ENCODE data around the gene SUSD1.

The SUSD1 gene

GRCh38 chr9:112065806-112066606 is 109.1 kb downstream of the SUSD1 start:
- DNase-seq (ENCODE audit: low read depth in 2 of 2), result no peak

- no peak for DNase-seq (ENCODE audit: low read depth in 2 of 2)
Observed at GRCh38 chr9:112064871-112065270, 110.2 kb downstream of the SUSD1 start.

GRCh38 chr9:112063586-112063985 is 111.5 kb downstream of the SUSD1 start:
- DNase-seq (ENCODE audit: low read depth in 2 of 2), result no peak

- no peak for DNase-seq (ENCODE audit: low read depth in 2 of 2)
Observed at GRCh38 chr9:112063151-112063550, 111.9 kb downstream of the SUSD1 start.

- peak in 1 of 2 donors; percentile 13 for DNase-seq (ENCODE audit: low read depth in 2 of 2)
Observed at GRCh38 chr9:112061152-112061740, 113.9 kb downstream of the SUSD1 start.

GRCh38 chr9:112059966-112060320 is 115.2 kb downstream of the SUSD1 start:
- DNase-seq (ENCODE audit: low read depth in 2 of 2), result no peak

- DNase-seq (ENCODE audit: low read depth in 2 of 2), result no peak
Observed at GRCh38 chr9:112059145-112059965, 115.7 kb downstream of the SUSD1 start.

GRCh38 chr9:112056996-112057395 is 118.1 kb downstream of the SUSD1 start:
- DNase-seq (ENCODE audit: low read depth in 2 of 2), result no peak

GRCh38 chr9:112054916-112055315 is 120.2 kb downstream of the SUSD1 start:
- no peak for DNase-seq (ENCODE audit: low read depth in 2 of 2)

- no peak for DNase-seq (ENCODE audit: low read depth in 2 of 2)
Observed at GRCh38 chr9:112051812-112052211, 123.3 kb downstream of the SUSD1 start.

- DNase-seq (ENCODE audit: low read depth in 2 of 2), result no peak
Observed at GRCh38 chr9:112050544-112051475, 124.3 kb downstream of the SUSD1 start.

- DNase-seq (ENCODE audit: low read depth in 2 of 2), result no peak
Observed at GRCh38 chr9:112049811-112050516, 125.1 kb downstream of the SUSD1 start.

GRCh38 chr9:112048924-112049691 is 126.0 kb downstream of the SUSD1 start:
- DNase-seq (ENCODE audit: low read depth in 2 of 2), result no peak

GRCh38 chr9:112047538-112048066 is 127.5 kb downstream of the SUSD1 start:
- DNase-seq (ENCODE audit: low read depth in 2 of 2), result no peak

GRCh38 chr9:112046181-112046580 is 128.9 kb downstream of the SUSD1 start:
- DNase-seq (ENCODE audit: low read depth in 2 of 2), result no peak

- DNase-seq (ENCODE audit: low read depth in 2 of 2), result no peak
Observed at GRCh38 chr9:112044881-112045280, 130.2 kb downstream of the SUSD1 start.

- DNase-seq (ENCODE audit: low read depth in 2 of 2), result no peak
Observed at GRCh38 chr9:112044186-112044585, 130.9 kb downstream of the SUSD1 start.

- DNase-seq (ENCODE audit: low read depth in 2 of 2), result no peak
Observed at GRCh38 chr9:112043423-112043822, 131.7 kb downstream of the SUSD1 start.

- DNase-seq (ENCODE audit: low read depth in 2 of 2), result no peak
Observed at GRCh38 chr9:112042769-112043168, 132.3 kb downstream of the SUSD1 start.

GRCh38 chr9:112042244-112042638 is 132.9 kb downstream of the SUSD1 start:
- no peak for DNase-seq (ENCODE audit: low read depth in 2 of 2)
